Mucosa of descending colon (tissue), 3 donors: ENCODE data around the gene THSD7B. TPM values are rescaled to one million over a fixed set of nuclear protein-coding genes. Genes with fewer than 3 reads are reported as not detected.

Source experiments
- ATAC-seq: fragments of 200-7000 bp; cut with Tn5 transposase; one replicate; pipeline ENCODE4 v1.9.1; 2020; ENCODE audit warnings: mild to moderate bottlenecking, moderate library complexity
- DNase-seq, 3 donors: peaks; one replicate each; pipeline ENCODE4 v3.0.0-alpha.2; 2020
- H3K36me3 ChIP-seq: fragments of 200-600 bp; one replicate; pipeline ENCODE4 v1.8.0; 2021; ENCODE audit warnings: low read depth, mild to moderate bottlenecking
- H3K4me1 ChIP-seq: fragments of 200-600 bp; one replicate; pipeline ENCODE4 v1.8.0; 2021; ENCODE audit warnings: low read depth, mild to moderate bottlenecking
- H3K4me3 ChIP-seq: fragments of 200-600 bp; one replicate; pipeline ENCODE4 v1.8.0; 2021; ENCODE audit warnings: mild to moderate bottlenecking
- H3K9me3 ChIP-seq: fragments of 200-600 bp; one replicate; pipeline ENCODE4 v1.8.0; 2021; ENCODE audit warnings: mild to moderate bottlenecking
- CTCF ChIP-seq: fragments of 200-600 bp; IDR thresholded peaks from one replicate; pipeline ENCODE4 v1.8.0; 2022; ENCODE audit warnings: antibody characterized with exemption, mild to moderate bottlenecking
- intact Hi-C, 2 donors: fragments of 100-400 bp; cut with DNase I in 1 of 2; cut with micrococcal nuclease in 1 of 2; formaldehyde crosslinking; loops; one replicate each; pipeline versions ENCODE4 v1.11.0 to v1.11.1; 2022; cut with DNase I, micrococcal nuclease
- total RNA-seq, 3 donors: library from RNA; stranded (reverse); fragmentation: NEBNext Ultra II Directional in 2 of 3; extraction: Animal tissue kit (Norgen Biotek cat#: 25700) in 2 of 3; gene quantifications; one replicate each; pipeline versions ENCODE4 v1.2.1 to v1.2.4, GENCODE V29; 2021 to 2023
- donor health status: DM: no; HTN: no; CAD: no; lungs with moderate emphysema.
- donor health status: DM: no; HTN: no; CAD: no.
- donor health status: DM: no; HTN: yes; CAD: no.

The THSD7B gene
- total RNA-seq, 3 donors from 2014 or later, result 0.85 TPM; not detected in 2

- TF ChIP-seq CTCF, result no peak
- intact Hi-C loops, result no loop called here
- H3K4me1 ChIP-seq, result no peaks in the 10 kb centered on the region
- peak in 1 of 3 donors; percentile 7 for DNase-seq
- no peaks in the 10 kb centered on the region for H3K9me3 ChIP-seq
- no peak overlapping the region for H3K4me3 ChIP-seq
- H3K36me3 ChIP-seq, result no peaks in the 10 kb centered on the region
- ATAC-seq, result peak; percentile 70
Observed at GRCh38 chr2:137507237-137507636, 741.9 kb downstream of the THSD7B start.

- DNase-seq (no peak), ATAC-seq (no peak)
- no peaks in the 10 kb centered on the region for H3K4me1 ChIP-seq
- intact Hi-C loops, result no loop called here
- TF ChIP-seq CTCF, result no peak
- no peaks in the 10 kb centered on the region for H3K36me3 ChIP-seq
- no peaks in the 10 kb centered on the region for H3K9me3 ChIP-seq
- H3K4me3 ChIP-seq, result no peak overlapping the region
Observed at GRCh38 chr2:137508739-137509384, 743.5 kb downstream of the THSD7B start.

- DNase-seq (no peak), ATAC-seq (no peak)
- no peaks in the 10 kb centered on the region for H3K9me3 ChIP-seq
- intact Hi-C loops, result no loop called here
- TF ChIP-seq CTCF, result no peak
- H3K4me1 ChIP-seq, result no peaks in the 10 kb centered on the region
- H3K4me3 ChIP-seq, result no peak overlapping the region
- H3K36me3 ChIP-seq, result no peaks in the 10 kb centered on the region
Observed at GRCh38 chr2:137511526-137511925, 746.2 kb downstream of the THSD7B start.

- no peak for ATAC-seq
- intact Hi-C loops, result no loop called here
- H3K4me3 ChIP-seq, result no peak overlapping the region
- DNase-seq, result no peak
- H3K36me3 ChIP-seq, result no peaks in the 10 kb centered on the region
- no peaks in the 10 kb centered on the region for H3K9me3 ChIP-seq
- no peak for TF ChIP-seq CTCF
- no peaks in the 10 kb centered on the region for H3K4me1 ChIP-seq
Observed at GRCh38 chr2:137521653-137522619, 756.6 kb downstream of the THSD7B start.

GRCh38 chr2:137522620-137523011, 757.3 kb downstream of the THSD7B start:
- TF ChIP-seq CTCF, result no peak
- no peaks in the 10 kb centered on the region for H3K36me3 ChIP-seq
- no peaks in the 10 kb centered on the region for H3K4me1 ChIP-seq
- no peaks in the 10 kb centered on the region for H3K9me3 ChIP-seq
- intact Hi-C loops, result no loop called here
- ATAC-seq (no peak), DNase-seq (no peak)
- H3K4me3 ChIP-seq, result no peak overlapping the region
